COR-L47 (cell line): Measurements from ENCODE around the gene REEP3.

ENCODE experiments used
- DNase-seq: peaks from one replicate; lab custom pipeline; 2025; lab: John Stamatoyannopoulos, UW

Gene REEP3

DNA sequence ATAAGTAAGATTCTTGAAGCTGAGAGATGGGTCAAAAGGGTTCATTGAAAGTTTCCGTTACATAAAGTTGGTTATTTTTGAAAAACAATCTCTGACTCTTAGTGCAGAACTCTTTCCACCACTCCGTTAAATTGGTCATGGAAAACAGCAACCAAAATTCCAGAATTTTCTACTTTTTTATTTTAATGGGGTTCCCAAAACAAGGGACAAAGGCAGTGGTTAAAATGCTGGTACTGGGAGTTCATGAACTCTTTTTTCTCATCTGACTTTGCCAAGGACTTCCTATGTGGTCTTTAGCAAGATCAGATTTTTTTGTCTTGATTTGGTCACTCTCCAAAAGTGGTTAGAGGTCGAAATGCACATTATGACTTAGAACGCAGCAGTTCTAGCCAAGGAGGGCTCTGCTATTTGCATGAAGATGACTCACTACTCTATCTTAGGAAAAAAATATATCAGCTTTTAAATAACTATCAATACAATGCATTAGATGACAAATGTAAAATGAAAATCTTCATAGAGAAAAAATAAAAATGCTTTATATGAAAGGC lies 145.7 kb downstream of the REEP3 start:
- DNase-seq = no peak

DNA sequence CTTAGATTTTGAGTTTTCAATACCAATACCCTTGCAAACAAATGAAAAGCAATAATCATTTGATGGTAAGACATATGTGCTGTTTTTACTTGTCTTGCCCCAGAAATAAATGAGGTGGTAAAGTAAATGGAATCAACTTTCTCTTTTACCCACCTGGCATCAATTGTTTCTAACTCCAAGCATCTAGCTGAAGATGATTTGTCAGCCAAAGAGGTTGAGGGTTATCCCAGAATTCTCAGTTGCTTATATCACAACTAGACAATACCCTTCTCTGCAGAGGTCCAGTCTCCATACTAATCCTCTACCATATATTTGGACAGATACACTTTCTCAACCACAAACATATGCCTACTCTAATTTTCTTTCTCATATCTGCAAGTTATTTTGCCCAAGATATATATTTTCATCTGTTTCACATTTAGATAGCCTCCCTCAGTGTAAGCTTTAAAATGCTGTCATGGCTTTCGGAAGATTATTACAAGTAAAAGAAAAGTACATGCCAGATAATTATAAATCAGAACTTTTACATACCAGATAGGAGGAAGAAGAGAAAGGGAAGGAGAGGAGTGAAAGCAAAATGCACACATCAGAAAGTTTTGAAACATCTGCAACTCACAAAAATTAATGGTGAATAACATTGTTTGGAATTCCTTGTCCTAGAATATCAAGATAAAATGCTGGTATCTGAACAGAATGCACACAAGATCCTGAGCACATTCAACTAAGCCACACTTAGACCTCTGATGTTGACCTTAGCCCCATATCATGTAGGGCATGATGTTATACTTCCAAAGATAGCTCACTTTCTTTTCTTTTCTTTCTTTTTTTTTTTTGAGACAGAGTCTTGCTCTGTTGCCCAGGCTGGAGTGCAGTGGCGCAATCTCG lies 146.6 kb downstream of the REEP3 start:
- no peak for DNase-seq

GRCh38 chr10:63670291-63670898 lies 149.2 kb downstream of the REEP3 start:
- DNase-seq = no peak

- DNase-seq = peak; percentile 87
Observed at GRCh38 chr10:63671317-63671937, 150.2 kb downstream of the REEP3 start.

GRCh38 chr10:63672491-63672890 lies 151.3 kb downstream of the REEP3 start:
- DNase-seq = peak; percentile 63

DNA sequence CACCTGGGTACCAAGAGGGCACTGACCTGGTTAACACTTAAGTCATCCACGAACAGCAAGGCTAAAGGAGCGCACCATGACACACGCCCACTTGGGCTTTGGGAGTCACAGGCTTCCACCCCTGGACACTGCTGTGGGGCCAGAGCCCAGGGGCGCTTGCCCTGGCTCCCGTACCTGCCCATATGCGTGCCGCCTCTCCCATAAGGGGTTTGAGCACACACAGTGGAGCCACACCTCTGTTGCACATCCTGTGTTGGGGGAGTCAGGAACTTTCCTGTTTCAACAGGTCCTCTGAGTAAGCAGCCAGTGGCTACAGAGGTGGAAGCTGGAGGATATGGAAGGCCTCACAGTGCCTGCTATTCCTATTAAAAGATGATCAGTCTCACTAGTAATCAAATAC lies 152.0 kb downstream of the REEP3 start:
- DNase-seq = no peak

GRCh38 chr10:63673846-63674245 lies 152.6 kb downstream of the REEP3 start:
- DNase-seq = no peak
